ENCODE measurements around the gene RBM15B. TPM values are rescaled to one million over a fixed set of nuclear protein-coding genes. Genes with fewer than 3 reads are reported as not detected.

RBM15B gene
- total RNA-seq, 2 experiments from 2014 or later, result 34.2 to 37.4 TPM

- Histone ChIP-seq H3K4me2 (ENCODE audit: low read length) (no peak overlapping the region), H3K4me1 (ENCODE audit: insufficient read depth, low read length, poor library complexity, severe bottlenecking) (no peaks in the 10 kb centered on the region), H3K79me2 (ENCODE audit: insufficient read depth, low read depth, low read length) (no peaks in the 10 kb centered on the region), H4K20me1 (ENCODE audit: insufficient read depth, low read length) (no peaks in the 10 kb centered on the region), H3K4me3 (ENCODE audit: low read depth, low read length, poor library complexity, severe bottlenecking) (no peak overlapping the region), H3K27ac (ENCODE audit: low read depth, low read length, poor library complexity, severe bottlenecking) (no peak overlapping the region), H3K9me3 (ENCODE audit: low read length) (no peaks in the 10 kb centered on the region), H3K9me2 (ENCODE audit: insufficient read depth, low read length) (no peaks in the 10 kb centered on the region), H3K36me3 (ENCODE audit: insufficient read depth, low read length) (no peaks in the 10 kb centered on the region), H2AFZ (ENCODE audit: low read length) (no peak overlapping the region)
- no TSS peak for BruUV-seq (replicated peaks)
- intact Hi-C loops (cut with micrococcal nuclease; ENCODE audit: unreplicated experiment), result no loop called here
- DNase-seq (ENCODE audit: low spot score), result no peak
- POLR2A ChIA-PET, result no interaction called here
- CTCF ChIA-PET (ENCODE audit: unreplicated experiment), result no interaction called here
- TF ChIP-seq EZH2phosphoT487 (IDR thresholded peaks at IDR 0.05; ENCODE audit: borderline replicate concordance, low read depth, low read length) (no peak), CTCF (conservative IDR thresholded peaks at IDR 0.05; ENCODE audit: low read length) (no peak)
Observed at GRCh38 chr3:51357856-51358255, 33.2 kb upstream of the RBM15B start.

DNA sequence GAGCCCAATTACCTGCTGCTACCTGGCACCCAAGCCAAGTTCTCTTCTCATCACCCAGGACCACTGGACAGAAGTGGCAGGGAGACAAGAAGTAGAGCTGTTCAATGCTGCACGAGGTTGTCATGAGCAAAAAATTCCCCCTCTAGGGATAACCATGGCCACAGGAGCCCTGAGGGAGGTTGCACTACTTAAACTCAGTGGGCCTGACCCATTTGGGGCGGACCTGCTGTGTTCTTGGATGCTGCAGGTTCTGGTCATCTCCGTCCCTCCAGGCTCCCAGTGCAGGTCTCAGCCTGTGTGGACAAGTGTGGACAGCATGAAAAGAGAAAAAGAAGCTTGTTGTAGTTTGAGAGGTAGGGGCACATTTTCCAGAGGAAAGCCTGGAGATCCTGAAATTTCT, 32.1 kb upstream of the RBM15B start:
- H3K36me3 ChIP-seq (ENCODE audit: insufficient read depth, low read length), result no peaks in the 10 kb centered on the region
- H3K9me2 ChIP-seq (ENCODE audit: insufficient read depth, low read length), result no peaks in the 10 kb centered on the region
- no peaks in the 10 kb centered on the region for H3K79me2 ChIP-seq (ENCODE audit: insufficient read depth, low read depth, low read length)
- no peak overlapping the region for H3K4me2 ChIP-seq (ENCODE audit: low read length)
- no peak for TF ChIP-seq CTCF (conservative IDR thresholded peaks at IDR 0.05; ENCODE audit: low read length)
- DNase-seq (ENCODE audit: low spot score), result no peak
- no peak overlapping the region for H3K27ac ChIP-seq (ENCODE audit: low read depth, low read length, poor library complexity, severe bottlenecking)
- POLR2A ChIA-PET, result no interaction called here
- H3K4me1 ChIP-seq (ENCODE audit: insufficient read depth, low read length, poor library complexity, severe bottlenecking), result no peaks in the 10 kb centered on the region
- H2AFZ ChIP-seq (ENCODE audit: low read length), result no peak overlapping the region
- no TSS peak for BruUV-seq (replicated peaks)
- H3K4me3 ChIP-seq (ENCODE audit: low read depth, low read length, poor library complexity, severe bottlenecking), result no peak overlapping the region
- intact Hi-C loops (cut with micrococcal nuclease; ENCODE audit: unreplicated experiment), result no loop called here
- no peaks in the 10 kb centered on the region for H3K9me3 ChIP-seq (ENCODE audit: low read length)
- CTCF ChIA-PET (ENCODE audit: unreplicated experiment), result no interaction called here
- H4K20me1 ChIP-seq (ENCODE audit: insufficient read depth, low read length), result no peaks in the 10 kb centered on the region

- H3K4me3 ChIP-seq (ENCODE audit: low read depth, low read length, poor library complexity, severe bottlenecking), result no peak overlapping the region
- H2AFZ ChIP-seq (ENCODE audit: low read length), result no peak overlapping the region
- no peaks in the 10 kb centered on the region for H3K4me1 ChIP-seq (ENCODE audit: insufficient read depth, low read length, poor library complexity, severe bottlenecking)
- H3K9me3 ChIP-seq (ENCODE audit: low read length), result no peaks in the 10 kb centered on the region
- no peaks in the 10 kb centered on the region for H3K9me2 ChIP-seq (ENCODE audit: insufficient read depth, low read length)
- no peaks in the 10 kb centered on the region for H4K20me1 ChIP-seq (ENCODE audit: insufficient read depth, low read length)
- H3K36me3 ChIP-seq (ENCODE audit: insufficient read depth, low read length), result no peaks in the 10 kb centered on the region
- no peaks in the 10 kb centered on the region for H3K79me2 ChIP-seq (ENCODE audit: insufficient read depth, low read depth, low read length)
- POLR2A ChIA-PET, result no interaction called here
- no peak overlapping the region for H3K4me2 ChIP-seq (ENCODE audit: low read length)
- H3K27ac ChIP-seq (ENCODE audit: low read depth, low read length, poor library complexity, severe bottlenecking), result no peak overlapping the region
- no TSS peak for BruUV-seq (replicated peaks)
- intact Hi-C loops (cut with micrococcal nuclease; ENCODE audit: unreplicated experiment), result no loop called here
- TF ChIP-seq EZH2phosphoT487 (IDR thresholded peaks at IDR 0.05; ENCODE audit: borderline replicate concordance, low read depth, low read length), result no peak
- TF ChIP-seq CTCF (conservative IDR thresholded peaks at IDR 0.05; ENCODE audit: low read length), result no peak
- CTCF ChIA-PET (ENCODE audit: unreplicated experiment), result no interaction called here
- no peak for DNase-seq (ENCODE audit: low spot score)
Observed at GRCh38 chr3:51360806-51361205, 30.3 kb upstream of the RBM15B start.
